Activated T-cell treated with anti-CD3 and anti-CD28 coated beads, Interleukin-2, amount 50 U/mL, for 1 hour (primary cell): Measurements from ENCODE around the gene ZNF442.
"Not testable (repeated sequence)": the region's sequence is repeated elsewhere in the genome, so short reads cannot be mapped to it uniquely, and the experiment has no call there.

Experiments used
- DNase-seq: peaks from one replicate; pipeline ENCODE4 v3.0.0-alpha.2; 2020

ZNF442 gene

DNA sequence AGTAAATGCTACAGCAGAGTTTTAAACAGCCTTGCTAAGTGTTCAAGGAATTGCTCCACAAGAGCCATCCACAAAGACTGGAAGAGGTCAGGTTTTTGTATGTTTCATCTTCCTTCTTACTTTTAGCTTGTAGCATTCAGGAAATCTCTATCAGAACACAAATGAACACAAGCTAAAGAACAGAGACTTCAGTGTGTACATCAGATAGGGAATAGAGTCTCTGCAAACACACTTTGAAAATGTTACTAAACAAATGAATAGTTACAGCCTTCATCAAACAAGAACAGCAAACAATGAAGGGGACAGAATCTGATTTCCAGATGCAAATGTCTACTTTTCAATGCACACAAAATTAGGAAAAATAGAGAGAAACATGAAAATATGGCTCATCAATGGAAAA lies 39.8 kb downstream of the ZNF442 start:
- DNase-seq: no peak

DNA sequence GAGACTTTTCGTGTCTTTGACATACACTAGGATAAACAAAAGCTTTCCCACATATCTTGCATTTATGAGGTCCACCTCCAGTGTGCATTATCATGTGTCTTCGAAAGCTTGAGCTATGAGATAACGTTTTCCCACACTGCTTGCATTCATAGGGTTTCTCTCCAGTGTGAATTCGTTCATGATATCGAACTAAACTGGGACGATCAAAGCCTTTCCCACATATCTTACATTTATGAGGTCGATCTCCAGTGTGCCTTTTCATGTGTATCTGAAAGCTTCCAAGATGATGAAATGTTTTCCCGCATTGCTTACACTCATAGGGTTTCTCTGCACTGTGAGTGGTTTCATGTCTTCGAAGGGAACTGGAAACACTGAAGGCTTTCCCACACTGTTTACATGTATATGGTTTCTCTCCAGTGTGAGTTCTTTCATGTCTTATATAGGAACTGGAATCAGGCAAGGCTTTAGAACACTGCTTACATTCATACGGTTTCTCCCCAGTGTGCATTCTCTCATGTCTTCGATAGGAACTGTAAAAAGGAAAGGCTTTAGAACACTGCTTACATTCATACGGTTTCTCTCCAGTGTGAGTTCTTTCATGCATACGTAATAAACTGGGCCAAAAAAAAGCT lies 46.6 kb downstream of the ZNF442 start:
- DNase-seq: no peak

DNA sequence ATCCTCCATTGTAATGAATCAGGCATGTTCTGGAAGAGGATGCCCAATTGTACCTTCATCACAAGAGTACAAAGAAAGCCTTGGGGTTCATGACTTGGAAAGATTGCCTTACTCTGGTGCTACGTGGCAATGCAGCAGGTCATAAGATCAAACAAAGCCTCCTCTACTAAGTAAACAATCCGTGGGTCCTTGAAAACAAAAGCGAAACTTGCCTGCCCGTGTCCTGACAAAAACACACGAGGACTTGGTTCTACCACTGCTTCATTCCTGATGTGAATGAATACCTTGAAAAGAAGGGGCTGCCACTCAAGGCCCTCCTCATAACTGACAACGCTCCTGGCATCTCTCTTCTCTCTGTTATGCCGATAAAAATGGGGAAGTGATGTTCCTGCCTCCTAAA lies 50.9 kb downstream of the ZNF442 start:
- no peak for DNase-seq

DNA sequence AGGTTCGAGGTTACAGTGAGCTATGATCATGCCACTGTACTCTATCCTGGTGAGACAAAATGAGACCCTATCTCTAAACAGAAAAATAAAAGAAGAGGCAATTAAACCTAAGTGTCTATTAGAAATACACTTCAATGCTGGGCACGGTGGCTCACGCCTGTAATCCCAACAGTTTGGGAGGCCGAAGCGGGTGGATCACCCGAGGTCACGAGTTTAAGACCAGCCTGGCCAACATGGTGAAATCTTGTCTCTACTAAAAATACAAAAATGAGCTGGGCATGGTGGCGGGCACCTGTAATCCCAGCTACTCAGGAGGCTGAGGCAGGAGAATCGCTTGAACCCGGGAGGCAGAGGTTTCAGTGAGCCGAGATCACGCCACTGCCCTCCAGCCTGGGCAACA lies 56.6 kb downstream of the ZNF442 start:
- not testable (repeated sequence) for DNase-seq
